ENCODE results near the gene BPIFA1.

DNA sequence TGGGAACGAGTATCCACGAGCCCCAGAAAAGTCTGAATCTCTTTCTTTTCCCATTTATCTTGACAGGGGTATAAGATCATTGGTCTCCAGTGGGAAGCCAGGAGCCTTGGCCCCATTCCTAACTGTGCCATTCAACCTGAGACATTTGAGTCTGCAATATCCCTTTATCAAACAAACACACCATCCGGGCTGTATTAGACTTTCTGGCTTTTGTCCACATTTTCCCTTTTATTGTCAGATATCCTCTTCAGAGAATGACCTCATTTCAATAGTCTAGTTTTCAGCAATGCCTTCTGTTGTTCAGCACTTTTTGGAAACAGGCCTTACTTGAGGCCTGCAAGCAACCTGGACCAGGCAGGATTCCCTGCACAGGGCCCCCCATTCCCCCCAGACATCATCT is 15.7 kb downstream of the BPIFA1 start:
- TF ChIP-seq, protein P1, sequence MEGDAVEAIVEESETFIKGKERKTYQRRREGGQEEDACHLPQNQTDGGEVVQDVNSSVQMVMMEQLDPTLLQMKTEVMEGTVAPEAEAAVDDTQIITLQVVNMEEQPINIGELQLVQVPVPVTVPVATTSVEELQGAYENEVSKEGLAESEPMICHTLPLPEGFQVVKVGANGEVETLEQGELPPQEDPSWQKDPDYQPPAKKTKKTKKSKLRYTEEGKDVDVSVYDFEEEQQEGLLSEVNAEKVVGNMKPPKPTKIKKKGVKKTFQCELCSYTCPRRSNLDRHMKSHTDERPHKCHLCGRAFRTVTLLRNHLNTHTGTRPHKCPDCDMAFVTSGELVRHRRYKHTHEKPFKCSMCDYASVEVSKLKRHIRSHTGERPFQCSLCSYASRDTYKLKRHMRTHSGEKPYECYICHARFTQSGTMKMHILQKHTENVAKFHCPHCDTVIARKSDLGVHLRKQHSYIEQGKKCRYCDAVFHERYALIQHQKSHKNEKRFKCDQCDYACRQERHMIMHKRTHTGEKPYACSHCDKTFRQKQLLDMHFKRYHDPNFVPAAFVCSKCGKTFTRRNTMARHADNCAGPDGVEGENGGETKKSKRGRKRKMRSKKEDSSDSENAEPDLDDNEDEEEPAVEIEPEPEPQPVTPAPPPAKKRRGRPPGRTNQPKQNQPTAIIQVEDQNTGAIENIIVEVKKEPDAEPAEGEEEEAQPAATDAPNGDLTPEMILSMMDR (conservative IDR thresholded peaks at IDR 0.05; ENCODE audit: low read length), result no peak
- TF ChIP-seq EZH2phosphoT487 (IDR thresholded peaks at IDR 0.05; ENCODE audit: borderline replicate concordance, low read depth, low read length), result no peak

Measured in OCI-LY7 (cell line).